Glomerular visceral epithelial cell (primary cell): ENCODE results near the gene MFRP.
"Not testable (repeated sequence)": the region's sequence is repeated elsewhere in the genome, so short reads cannot be mapped to it uniquely, and the experiment has no call there.

Source experiments
- DNase-seq: peaks from one replicate; pipeline ENCODE4 v3.0.0-alpha.2; 2016; ENCODE audit errors: extremely low spot score

The MFRP gene

DNA sequence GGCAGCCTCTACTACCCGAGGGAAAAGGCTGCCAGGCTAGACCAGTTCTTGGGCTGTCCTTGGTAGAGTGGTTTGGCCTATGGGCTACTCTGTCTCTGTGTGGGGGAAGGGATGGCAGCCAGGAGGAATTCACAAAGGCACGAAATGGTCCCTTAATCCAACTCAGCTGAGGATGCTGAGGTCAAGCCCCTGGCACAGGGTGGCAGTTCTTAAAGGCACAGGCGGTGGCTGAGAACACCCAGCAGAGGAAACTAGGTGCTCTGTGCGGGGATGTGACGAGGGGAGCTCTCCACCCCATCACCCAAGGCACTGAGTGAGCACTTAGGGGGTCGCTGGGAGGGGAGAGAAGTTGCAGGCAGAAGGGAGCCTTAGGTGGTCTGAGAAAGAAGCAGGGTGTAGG, at the start of gene MFRP:
MFRP (minus strand) TSS at position 101 of the 400 bp plus-strand sequence. CDS start 192 bp downstream, outside the sequence.
- no peak for DNase-seq

DNA sequence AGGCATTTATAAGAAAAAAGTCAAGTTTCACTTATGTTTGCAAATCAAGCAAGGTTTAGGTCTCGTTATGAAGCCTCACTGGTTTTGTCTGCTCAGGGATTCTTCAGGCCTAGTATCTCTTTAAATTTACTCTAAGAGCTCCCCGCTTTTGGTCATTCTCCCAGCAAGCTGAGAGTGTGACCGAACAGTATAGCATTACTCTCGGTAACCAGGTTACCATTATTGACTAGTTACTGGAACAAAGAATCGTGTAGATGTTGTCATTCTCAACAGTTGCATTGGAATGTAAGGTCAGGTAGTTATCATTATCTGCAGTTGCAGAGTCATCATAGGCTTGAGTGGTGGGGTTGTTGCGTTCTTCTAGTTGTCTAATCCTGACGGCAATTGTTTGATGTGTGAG, 44.8 kb upstream of the MFRP start:
- DNase-seq: no peak

GRCh38 chr11:119389611-119390254, 43.2 kb upstream of the MFRP start:
- DNase-seq: no peak

DNA sequence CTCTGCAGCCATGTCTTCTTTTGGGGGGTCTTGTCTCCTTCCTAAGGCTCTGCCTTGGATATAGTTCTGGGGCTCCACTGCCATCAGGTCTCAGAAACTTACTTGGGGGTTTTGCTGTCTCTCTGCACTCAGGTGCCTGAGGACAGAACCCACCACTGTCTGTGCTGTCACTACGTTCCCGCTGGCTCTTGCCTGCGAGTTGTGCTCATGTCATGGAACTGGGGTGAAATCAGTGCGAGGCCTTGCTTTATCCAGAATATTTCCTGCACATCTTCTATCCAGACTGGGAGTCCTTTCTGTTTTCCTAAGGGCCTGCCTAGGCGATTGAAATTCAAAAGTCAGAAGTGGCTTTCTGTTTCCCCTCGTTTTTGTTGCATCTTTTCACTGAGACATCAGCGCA, 41.6 kb upstream of the MFRP start:
- no peak for DNase-seq

DNA sequence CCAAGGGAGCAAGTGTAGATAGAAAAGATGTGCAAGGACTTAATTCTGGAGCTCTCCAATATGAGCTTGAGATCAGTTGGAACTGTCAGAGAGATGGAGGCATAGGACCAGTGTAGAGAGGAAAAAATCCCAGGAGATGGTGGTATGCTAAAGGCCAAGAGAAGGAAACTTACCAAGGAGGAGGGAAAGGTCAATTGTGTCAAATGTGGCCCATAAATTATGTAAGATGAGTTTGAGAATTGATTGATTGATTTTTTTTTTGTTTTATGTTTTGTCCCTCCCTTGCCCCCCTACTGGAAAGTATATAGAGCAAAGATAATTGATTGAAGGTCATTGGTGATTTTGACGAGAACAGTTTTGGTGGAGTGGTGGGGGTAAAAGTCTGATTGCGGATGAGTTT, 37.8 kb upstream of the MFRP start:
- no peak for DNase-seq

DNA sequence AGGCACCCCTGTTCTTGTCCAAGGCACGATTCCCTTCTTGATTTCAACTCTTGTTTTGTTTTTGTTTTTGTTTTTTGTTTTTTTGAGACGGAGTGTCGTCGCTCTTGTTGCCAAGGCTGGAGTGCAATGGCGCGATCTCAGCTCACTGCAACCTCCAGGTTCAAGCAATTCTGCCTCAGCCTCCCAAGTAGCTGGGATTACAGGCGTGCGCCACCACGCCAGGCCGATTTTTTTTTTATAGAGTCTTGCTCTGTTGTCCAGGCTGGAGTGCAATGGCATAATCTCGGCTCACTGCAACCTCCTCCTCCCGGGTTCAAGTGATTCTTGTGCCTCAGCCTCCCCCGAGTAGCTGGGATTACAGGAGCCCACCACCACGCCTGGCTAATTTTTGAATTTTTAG, 36.0 kb upstream of the MFRP start:
- DNase-seq: not testable (repeated sequence)

DNA sequence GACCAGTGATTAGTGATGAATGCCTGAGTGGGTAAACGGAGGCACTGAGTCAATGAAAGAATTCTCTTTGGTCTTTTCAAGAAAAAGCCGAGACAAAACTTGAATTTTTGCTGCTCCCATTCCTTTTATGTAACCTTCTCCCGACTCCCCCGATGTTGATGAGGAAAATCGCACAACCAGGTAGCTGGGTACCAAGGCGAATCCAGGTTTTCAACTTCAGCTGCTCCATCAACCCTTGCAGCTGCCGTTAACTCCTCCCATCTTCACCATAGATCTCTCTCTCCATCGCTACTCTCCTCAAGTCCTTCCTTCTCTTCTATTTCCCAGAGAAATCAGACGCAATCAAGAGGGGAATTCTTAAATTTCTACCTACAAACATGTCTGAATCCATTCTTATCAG, 35.6 kb upstream of the MFRP start:
- DNase-seq: no peak

DNA sequence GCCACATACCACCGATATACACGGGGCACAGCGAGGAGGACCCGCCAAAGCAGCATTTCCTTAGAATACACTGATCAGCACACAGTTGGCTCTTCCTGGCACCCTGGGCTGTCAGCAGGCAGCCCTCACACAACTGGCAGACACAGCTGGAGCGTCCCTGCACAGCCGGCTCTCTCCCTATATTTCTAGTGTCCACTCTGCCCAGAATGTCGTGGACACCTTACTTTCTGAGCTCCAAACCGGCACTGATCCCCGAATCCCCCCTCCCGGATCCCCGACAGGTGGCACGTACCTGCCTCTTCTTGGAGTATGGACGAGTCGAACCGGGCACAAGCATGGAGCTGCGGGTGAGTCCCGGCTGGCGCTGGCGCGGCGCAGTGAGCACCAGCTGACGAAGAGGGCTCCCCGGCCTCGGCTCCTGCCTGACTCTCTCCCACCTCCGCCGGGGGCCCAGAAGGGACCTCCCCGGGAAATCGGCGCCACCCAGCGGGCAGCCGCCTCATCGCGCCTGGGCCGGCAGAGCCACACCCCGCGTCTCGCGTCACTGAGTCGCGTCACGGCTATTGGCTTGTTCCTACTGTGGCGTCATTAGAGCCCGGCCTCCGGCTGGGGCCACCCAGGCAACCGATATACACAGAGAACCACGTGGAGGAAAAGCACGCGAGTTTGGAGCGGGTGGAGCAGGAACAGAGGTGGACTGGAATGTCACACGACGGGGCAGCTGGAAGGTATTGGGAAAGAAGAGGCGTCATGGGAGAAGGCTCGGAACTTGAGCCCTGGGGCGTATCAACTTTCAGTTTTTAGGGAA, 34.9 kb upstream of the MFRP start, which contains the start of gene USP2:
USP2 (minus strand) TSS at position 510 of the 808 bp plus-strand sequence. CDS start 8,210 bp downstream, outside the sequence.
- DNase-seq: peak; percentile 94

DNA sequence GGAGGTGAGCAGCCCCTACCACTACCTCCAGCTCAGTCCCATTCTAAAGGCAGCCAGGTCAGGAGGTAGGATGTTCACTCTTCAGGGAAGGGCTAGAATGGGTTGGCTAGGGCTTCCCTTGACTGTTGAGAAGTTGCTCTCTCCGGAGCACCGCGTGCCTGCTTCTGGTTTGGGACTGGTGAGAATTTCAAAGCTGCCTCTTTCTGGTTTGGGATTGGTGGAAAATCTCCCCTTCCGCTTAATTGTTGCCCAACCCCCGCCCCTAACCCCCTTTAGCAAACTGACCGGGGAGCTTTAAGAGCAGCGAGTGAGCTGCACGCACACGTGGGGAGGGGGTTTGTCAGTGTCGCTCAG, 34.3 kb upstream of the MFRP start:
- DNase-seq: no peak

- DNase-seq: no peak
Measured at GRCh38 chr11:119380160-119380826, 33.8 kb upstream of the MFRP start.

GRCh38 chr11:119378851-119379465, 32.5 kb upstream of the MFRP start:
- no peak for DNase-seq

- DNase-seq: no peak
Measured at GRCh38 chr11:119377961-119378667, 31.6 kb upstream of the MFRP start.

- DNase-seq: no peak
Measured at GRCh38 chr11:119377112-119377901, 30.8 kb upstream of the MFRP start.

GRCh38 chr11:119376197-119376847, 29.8 kb upstream of the MFRP start:
- DNase-seq: no peak

- DNase-seq: no peak
Measured at GRCh38 chr11:119375337-119376196, 29.1 kb upstream of the MFRP start.

DNA sequence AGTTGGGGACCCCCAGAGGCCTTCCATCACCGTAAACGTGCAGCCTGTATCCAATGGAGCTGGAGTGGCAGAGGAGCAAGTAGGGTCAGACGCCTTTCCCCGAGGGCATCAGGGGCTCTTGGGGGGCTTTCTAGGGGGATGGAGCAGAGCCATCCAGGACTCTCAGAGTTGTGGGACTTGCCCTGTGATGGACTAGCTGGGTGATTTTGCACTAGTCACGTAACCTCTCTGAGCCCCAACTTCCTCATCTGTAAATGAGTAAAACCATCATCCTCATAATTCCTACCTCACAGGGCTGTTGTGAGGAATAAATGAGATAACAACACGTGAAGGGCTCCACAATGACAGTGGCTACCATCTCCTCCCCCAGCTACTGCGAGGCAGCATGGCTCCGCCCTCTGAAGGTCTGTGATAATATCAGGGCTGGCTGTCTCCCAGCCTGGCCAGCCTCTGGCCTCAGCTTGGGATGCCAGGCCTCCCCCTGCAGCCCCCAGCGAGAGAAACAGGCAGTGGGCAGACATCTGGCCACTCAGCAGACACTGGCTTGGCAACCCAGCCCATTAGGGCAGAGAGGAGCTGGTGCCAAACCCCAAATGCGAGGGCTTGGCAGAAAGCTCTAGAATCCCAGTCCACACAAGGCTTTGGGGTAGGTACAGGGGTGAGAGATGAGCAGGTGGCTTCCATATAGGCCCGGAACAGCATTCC, 28.3 kb upstream of the MFRP start:
- DNase-seq: no peak

GRCh38 chr11:119373921-119374631, 27.6 kb upstream of the MFRP start:
- DNase-seq: peak; percentile 66
